ENCODE data around the gene PACSIN3.

Gene PACSIN3

DNA sequence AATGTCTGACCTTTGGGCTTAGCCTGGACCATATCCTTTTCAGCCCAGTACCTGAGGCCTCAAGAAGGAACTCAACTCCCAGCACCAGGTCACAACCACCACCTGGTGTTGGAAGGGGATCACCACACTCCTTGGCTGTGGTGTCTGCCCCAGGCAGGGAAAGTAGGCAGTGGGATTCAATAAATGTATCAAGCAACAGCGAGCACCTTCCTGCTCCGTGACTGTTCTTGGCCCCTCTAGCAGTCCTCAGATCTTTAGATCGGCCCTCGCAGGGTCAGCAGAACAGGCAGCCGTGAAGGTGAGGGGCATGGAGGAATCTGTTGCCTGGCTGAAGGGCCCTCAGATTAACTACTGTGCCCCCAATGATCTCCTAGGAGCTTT is 25.5 kb downstream of the PACSIN3 start:
- Histone ChIP-seq H3K36me3 (ENCODE audit: insufficient read depth, low read length) (peaks cover 52% of the 10 kb centered on the region), H3K9me2 (ENCODE audit: low read depth, low read length) (no peaks in the 10 kb centered on the region), H3K9me3 (ENCODE audit: low read length) (no peaks in the 10 kb centered on the region), H3K27me3 (ENCODE audit: insufficient read depth, low read length) (no peaks in the 10 kb centered on the region), H3F3A (ENCODE audit: insufficient read depth, low read length) (no peaks in the 10 kb centered on the region), H3K4me3 (ENCODE audit: low read depth, low read length, poor library complexity, severe bottlenecking) (no peak overlapping the region), H3K4me1 (ENCODE audit: insufficient read depth, low read length, severe bottlenecking) (peaks cover 7% of the 10 kb centered on the region), H3K27ac (ENCODE audit: low read depth, low read length, poor library complexity, severe bottlenecking) (no peak overlapping the region), H4K20me1 (ENCODE audit: insufficient read depth, low read length) (no peaks in the 10 kb centered on the region), H3K4me2 (ENCODE audit: low read length) (no peak overlapping the region), H3K9ac (ENCODE audit: low read length) (no peak overlapping the region), H2AFZ (ENCODE audit: low read length) (no peak overlapping the region), H3K79me2 (ENCODE audit: insufficient read depth, low read length) (no peaks in the 10 kb centered on the region)
- TF ChIP-seq EZH2 (IDR thresholded peaks at IDR 0.05; ENCODE audit: borderline replicate concordance, low read length) = no peak
- TF ChIP-seq, protein P1, sequence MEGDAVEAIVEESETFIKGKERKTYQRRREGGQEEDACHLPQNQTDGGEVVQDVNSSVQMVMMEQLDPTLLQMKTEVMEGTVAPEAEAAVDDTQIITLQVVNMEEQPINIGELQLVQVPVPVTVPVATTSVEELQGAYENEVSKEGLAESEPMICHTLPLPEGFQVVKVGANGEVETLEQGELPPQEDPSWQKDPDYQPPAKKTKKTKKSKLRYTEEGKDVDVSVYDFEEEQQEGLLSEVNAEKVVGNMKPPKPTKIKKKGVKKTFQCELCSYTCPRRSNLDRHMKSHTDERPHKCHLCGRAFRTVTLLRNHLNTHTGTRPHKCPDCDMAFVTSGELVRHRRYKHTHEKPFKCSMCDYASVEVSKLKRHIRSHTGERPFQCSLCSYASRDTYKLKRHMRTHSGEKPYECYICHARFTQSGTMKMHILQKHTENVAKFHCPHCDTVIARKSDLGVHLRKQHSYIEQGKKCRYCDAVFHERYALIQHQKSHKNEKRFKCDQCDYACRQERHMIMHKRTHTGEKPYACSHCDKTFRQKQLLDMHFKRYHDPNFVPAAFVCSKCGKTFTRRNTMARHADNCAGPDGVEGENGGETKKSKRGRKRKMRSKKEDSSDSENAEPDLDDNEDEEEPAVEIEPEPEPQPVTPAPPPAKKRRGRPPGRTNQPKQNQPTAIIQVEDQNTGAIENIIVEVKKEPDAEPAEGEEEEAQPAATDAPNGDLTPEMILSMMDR (IDR thresholded peaks at IDR 0.05; ENCODE audit: low read length) = no peak

DNA sequence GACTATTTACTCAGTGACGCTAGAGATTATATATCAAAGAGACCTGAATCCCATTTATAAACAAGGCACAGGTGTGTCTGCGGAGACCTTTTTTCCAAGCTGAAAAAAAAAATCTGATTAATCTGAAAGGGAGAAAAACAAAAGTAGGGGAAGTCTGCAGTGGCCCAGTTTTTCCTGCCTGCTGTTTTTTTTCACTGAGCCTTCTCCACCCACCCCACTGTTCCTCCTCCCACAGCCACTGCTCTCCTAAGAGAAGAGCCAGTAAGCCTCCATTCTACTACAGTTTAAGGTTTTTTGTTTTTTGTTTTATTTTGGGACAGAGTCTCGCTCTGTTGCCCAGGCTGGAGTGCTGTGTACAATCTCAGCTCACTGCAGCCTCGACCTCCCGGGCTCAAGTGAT is 28.0 kb downstream of the PACSIN3 start:
- Histone ChIP-seq H4K20me1 (ENCODE audit: insufficient read depth, low read length) (no peaks in the 10 kb centered on the region), H3K9me2 (ENCODE audit: low read depth, low read length) (no peaks in the 10 kb centered on the region), H2AFZ (ENCODE audit: low read length) (no peak overlapping the region), H3K9ac (ENCODE audit: low read length) (no peak overlapping the region), H3K4me3 (ENCODE audit: low read depth, low read length, poor library complexity, severe bottlenecking) (no peak overlapping the region), H3K27me3 (ENCODE audit: insufficient read depth, low read length) (no peaks in the 10 kb centered on the region), H3K79me2 (ENCODE audit: insufficient read depth, low read length) (no peaks in the 10 kb centered on the region), H3K4me2 (ENCODE audit: low read length) (no peak overlapping the region), H3K27ac (ENCODE audit: low read depth, low read length, poor library complexity, severe bottlenecking) (no peak overlapping the region), H3K4me1 (ENCODE audit: insufficient read depth, low read length, severe bottlenecking) (peaks cover 31% of the 10 kb centered on the region), H3K36me3 (ENCODE audit: insufficient read depth, low read length) (peaks cover 27% of the 10 kb centered on the region; the same call in 1 of the 2 replicates), H3F3A (ENCODE audit: insufficient read depth, low read length) (no peaks in the 10 kb centered on the region), H3K9me3 (ENCODE audit: low read length) (no peaks in the 10 kb centered on the region)
- TF ChIP-seq EZH2 (IDR thresholded peaks at IDR 0.05; ENCODE audit: borderline replicate concordance, low read length) = no peak
- TF ChIP-seq, protein P1 (IDR thresholded peaks at IDR 0.05; ENCODE audit: low read length) = no peak

DNA sequence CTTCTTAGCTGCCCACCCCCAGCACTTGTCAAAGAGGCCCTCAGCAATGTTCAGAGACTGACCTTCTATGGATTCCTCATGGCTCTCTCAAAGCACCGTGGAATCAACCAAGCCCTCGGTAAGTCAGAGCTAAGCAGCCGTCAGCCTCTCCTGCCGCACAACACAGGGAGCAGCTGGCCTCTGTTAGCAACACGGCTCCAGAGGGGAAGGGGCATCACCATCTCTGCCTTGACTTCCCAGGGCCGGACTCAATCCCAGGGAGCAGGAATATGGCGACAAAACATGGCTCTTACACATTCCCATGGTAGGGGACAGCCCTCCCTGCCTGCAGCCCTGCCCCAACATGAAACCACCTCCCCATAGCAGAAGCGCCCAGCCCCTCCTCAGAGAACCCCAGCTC is 28.4 kb downstream of the PACSIN3 start:
- Histone ChIP-seq H3K4me3 (ENCODE audit: low read depth, low read length, poor library complexity, severe bottlenecking) (no peak overlapping the region), H3K4me2 (ENCODE audit: low read length) (no peak overlapping the region), H3K79me2 (ENCODE audit: insufficient read depth, low read length) (no peaks in the 10 kb centered on the region), H3K27me3 (ENCODE audit: insufficient read depth, low read length) (no peaks in the 10 kb centered on the region), H3K36me3 (ENCODE audit: insufficient read depth, low read length) (peaks cover 22% of the 10 kb centered on the region; the same call in 1 of the 2 replicates), H3F3A (ENCODE audit: insufficient read depth, low read length) (no peaks in the 10 kb centered on the region), H3K9me3 (ENCODE audit: low read length) (no peaks in the 10 kb centered on the region), H3K27ac (ENCODE audit: low read depth, low read length, poor library complexity, severe bottlenecking) (no peak overlapping the region), H2AFZ (ENCODE audit: low read length) (no peak overlapping the region), H3K9me2 (ENCODE audit: low read depth, low read length) (no peaks in the 10 kb centered on the region), H4K20me1 (ENCODE audit: insufficient read depth, low read length) (no peaks in the 10 kb centered on the region), H3K4me1 (ENCODE audit: insufficient read depth, low read length, severe bottlenecking) (peaks cover 36% of the 10 kb centered on the region), H3K9ac (ENCODE audit: low read length) (no peak overlapping the region)
- TF ChIP-seq, protein P1 (IDR thresholded peaks at IDR 0.05; ENCODE audit: low read length) = no peak
- TF ChIP-seq EZH2 (IDR thresholded peaks at IDR 0.05; ENCODE audit: borderline replicate concordance, low read length) = no peak

Data from OCI-LY1 (cell line).